HG03135 (cell line): ENCODE results near the gene PIAS3.
A peak's percentile ranks its signal among the peaks of the same experiment; 100 is the strongest.
"Not testable (repeated sequence)": the region's sequence is repeated elsewhere in the genome, so short reads cannot be mapped to it uniquely, and the experiment has no call there.

Experiments
- ATAC-seq: cut with Tn5 transposase; IDR thresholded peaks from one replicate; pipeline ENCODE4 v1.9.1; 2021; ENCODE audit warnings: mild to moderate bottlenecking, moderate library complexity; ENCODE audit not compliant: unreplicated experiment

Gene PIAS3

DNA sequence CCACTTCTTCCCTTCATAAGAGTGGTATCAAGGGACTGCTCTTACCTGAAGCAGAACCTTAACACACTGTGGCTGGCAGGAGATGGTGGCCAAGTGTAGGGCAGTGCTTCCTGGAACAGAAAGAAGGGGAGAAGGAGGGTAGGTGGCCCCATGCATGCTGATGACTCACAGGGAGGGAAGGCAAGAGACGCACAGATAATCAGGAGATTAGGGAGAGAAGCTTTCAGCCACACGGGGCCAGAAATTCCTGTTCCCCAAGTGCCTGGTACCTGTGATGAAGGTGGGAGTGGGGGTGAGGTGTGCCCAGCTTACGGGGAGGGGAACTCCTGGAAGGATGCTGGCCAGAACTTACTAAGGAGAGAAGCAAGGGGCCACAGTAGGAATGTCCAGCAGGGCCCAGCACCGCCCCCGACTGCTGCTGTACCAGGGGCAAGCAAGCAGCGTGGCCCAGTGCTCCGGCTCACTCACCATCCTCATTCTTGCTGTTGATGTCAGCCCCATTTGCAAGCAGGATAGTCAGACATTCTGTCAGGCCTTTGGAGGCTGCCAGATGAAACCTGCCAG, 19.1 kb upstream of the PIAS3 start:
- ATAC-seq: no peak

DNA sequence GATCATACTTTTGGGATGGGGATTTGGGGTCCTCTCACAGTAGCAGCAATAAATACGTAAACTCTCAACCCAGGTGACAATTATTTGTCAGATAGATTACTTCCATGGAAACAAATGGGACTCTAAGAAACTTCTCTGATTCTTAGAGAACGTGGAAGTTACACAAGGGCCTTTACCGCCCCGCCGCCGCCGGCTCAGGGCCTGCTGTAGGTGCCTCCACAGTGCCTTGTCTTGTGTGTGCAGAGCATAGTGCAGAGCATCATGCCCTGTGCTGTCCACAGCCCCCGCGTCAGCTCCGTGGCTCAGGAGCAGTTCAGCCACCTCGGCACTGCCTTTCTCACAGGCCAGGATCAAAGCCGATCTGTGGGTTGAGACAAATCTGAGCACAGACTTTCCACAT, 15.8 kb upstream of the PIAS3 start:
- no peak for ATAC-seq

DNA sequence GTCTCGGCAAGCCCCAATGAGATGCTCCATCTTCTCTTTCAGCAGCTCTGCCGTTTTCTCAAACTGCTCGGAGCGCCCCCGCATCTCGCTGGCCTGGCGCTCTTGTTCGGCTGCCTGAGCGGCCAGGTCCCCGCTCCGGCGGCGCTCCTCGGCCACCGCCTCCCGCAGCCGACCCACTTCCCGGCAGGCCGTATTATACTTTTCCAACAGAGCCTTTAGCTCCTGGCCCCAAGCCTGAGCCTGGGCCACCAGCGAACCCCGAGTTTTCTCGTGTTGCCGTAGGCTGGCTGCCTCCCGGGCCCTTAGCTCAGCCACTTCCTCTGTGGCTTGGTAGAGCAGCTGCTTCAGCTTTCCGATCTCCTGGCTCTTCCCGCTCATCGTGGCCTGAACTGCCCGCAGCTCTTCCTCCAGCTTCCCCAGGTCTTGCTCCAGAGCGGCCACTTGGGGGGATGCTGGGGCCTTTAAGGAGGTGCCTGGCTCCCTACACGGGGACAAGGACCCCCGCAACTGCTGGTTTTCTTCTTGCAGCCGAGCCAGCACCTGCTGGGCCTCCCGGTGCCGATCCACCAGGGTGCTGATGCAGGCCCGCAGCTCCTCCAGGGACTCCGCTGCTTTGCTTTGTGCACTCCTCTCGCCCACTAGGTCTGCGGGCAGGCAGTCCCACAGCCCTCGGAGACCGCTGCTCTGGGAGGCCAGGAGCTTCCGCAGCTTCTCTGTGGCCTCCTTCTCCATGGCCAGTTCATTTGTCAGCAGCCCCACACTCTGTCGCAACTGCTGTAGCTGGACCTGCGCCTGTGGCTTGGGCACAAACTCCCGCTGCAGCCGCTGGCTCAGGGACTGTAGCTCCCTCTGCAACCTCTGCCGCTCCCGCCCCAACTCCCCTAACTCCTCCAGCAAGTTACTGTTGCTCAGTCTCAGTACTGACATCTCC, 13.4 kb upstream of the PIAS3 start:
- ATAC-seq: no peak

DNA sequence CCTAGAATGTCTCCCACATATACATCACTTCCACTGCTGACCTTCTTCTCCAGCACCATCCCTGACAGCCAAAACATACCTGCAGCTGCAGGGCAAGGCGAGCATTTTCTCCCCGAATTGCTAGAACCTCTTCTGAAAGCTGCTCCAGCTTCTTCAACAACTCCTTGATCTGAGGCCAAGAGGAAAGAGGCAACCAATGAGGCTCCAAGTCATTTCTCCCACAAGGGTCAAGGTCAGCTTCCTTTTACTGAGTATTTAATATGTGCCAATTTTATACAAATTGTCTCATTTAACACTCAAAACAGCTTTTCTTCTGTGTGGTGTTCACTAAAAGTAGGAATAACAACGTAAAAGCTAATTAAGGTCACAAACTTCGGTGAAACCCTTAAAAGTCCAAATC, 9.4 kb upstream of the PIAS3 start:
- ATAC-seq: no peak

GRCh38 chr1:145863282-145864018, 4.6 kb upstream of the PIAS3 start:
- ATAC-seq: no peak

DNA sequence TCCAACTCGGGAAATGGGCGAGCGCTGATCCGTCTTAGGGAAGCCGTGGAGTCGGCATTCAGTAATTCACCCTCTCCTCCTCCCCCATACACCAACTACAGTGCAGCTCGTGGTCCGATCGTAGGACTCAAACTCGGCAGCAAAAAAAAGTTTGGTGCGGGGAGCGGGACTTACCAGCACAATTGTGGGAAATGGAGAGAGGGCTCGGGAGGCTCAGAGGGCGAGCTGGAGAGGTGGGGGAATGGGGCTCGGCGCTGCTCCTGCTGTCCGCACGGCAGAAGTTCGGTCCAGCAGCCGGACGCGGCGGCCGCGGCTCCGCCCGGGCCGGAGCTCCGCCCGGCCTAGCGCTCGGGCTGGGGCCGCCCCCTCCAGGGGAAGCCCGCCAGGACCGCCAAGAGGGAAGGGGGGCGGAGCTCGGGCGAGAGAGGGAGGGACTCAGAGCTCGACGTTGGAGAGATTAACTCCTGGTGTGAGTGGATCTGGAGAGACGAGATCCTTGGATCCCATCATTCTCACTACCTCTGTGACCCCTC, 676 bp upstream of the PIAS3 start:
- peak; percentile 74 for ATAC-seq

DNA sequence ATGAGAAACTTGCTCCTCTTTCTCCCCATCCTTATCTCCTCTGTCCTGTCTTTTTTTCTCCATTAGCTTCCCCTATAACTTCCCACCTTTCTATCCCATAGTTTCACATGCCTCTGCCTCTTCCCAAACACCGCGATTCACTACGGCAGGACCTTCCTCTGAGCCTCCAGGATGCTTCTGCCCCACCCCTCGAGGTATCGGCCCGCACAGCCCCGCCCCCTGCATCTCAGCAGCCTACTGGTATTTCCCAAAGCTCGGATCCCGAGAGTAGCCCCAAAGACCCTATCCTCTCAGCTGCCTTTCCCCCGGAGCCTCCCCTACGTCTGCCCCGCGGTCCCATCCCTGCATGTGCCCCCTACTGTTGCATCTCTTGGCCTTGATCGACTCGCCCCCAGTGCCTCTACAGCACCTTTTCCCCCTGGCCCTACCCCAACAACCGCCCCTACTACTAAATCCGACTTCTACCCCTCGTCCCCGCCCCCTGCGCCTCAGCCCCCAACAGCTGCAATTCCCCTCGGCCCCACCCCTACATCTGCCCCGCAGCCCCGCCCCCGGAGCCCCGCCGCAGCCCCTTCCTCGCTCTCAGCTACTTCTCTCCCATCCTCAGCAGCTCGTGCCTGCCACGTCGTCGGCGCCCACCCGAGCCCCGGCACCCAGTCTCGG, 512 bp downstream of the PIAS3 start:
- ATAC-seq: peak; percentile 9

- ATAC-seq: no peak
Observed at GRCh38 chr1:145857170-145857569, 1.7 kb downstream of the PIAS3 start.

- ATAC-seq: no peak
Observed at GRCh38 chr1:145855426-145855948, 3.4 kb downstream of the PIAS3 start.

- no peak for ATAC-seq
Observed at GRCh38 chr1:145849356-145850160, 9.3 kb downstream of the PIAS3 start.

DNA sequence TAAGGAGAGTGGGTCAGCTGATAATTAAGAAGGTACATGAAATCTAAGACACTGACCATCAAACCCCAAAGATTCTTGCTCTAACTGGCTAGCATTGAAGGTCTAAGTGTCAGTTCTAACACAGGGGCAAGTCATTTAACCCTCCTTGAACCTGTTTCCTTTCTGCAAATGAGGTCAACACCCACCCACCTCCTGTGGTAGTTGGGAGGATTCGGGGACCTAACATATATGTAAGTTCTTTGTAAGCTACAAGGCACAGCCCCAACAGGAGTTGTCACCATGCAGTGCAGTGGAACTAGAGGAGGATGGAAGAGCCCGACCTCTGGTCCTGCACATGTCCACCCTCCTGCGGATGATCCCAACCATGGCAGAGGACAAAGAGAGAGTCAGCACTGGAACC, 11.1 kb downstream of the PIAS3 start:
- ATAC-seq: no peak

DNA sequence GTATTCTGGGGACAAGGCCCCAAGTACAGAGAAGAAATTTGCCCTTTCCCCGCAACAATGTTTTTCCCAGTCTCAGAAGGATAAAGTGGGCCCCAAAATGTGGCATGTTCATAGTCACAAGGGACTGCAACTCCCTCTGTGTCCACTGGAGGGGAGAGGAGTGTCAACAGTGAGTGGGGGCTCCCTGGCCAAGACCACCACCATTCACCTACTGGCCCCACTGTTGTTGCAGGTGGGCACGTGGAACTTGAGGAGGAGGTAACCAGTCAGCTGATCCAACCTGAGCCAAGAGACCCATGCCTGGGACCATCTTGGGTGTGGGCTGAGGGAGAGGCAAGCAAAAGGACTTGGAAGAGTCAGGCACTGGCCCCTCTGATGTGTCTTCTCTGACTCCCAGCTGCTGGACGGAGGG, 12.7 kb downstream of the PIAS3 start:
- peak; percentile 32 for ATAC-seq

DNA sequence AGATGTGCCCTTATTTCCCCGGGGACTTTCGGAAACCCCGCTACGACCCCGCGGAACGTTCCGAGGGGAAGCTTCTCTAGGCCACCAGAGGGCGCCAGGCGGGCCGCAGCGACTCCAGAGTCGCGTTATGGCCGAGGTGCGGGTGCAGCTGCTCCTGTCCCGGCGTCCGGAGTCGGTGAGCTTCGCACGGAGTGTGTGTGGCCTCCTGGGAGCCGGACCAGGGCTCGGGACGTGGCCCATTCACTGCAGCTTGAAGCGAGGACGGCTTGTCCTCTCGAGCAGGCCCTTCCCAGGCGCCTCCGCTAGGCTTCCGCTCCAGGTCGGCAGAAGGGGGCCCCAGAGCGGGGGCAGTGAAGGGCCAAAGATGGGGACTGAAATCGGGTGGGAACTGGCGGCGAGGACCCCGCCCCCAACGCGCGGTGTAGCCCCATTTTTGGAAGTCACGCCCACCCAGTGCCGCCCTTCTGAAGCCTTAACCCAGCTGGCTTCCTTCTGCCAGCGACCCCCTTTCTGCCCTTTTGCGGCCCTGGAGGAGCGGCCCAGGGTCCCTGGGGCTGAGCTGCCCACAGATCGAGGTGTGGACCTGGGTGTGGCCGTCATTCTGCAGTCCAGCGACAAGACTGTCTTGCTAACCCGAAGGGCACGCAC, 13.2 kb downstream of the PIAS3 start, which contains the start of gene NUDT17:
Gene NUDT17 (plus strand): TSS at position 117 of the 648 bp plus-strand sequence. CDS start 11 bp downstream, at position 128.
- ATAC-seq: peak; percentile 54

GRCh38 chr1:145845144-145845513, 13.8 kb downstream of the PIAS3 start:
- peak; percentile 71 for ATAC-seq

GRCh38 chr1:145843031-145843430, 15.8 kb downstream of the PIAS3 start:
- ATAC-seq: no peak

GRCh38 chr1:145837656-145838055, 21.2 kb downstream of the PIAS3 start:
- ATAC-seq: no peak

DNA sequence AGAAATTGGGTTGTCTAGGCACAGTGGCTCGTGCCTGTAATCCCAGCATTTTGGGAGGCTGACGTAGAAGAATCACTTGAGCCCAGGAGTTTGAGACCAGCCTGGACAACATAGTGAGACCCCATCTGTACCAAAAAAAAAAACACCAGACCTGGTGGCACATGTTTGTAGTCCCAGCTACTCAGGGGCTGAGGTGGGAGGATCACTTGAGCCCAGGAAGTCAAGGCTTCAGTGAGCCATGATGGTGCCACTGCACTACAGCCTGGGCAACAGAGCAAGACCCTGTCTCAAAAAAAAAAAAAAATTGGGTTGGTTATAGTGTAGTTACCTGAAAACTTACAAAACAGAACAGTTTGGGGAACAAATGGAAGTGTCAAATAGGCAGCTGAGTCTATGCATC, 28.1 kb downstream of the PIAS3 start:
- not testable (repeated sequence) for ATAC-seq

- no peak for ATAC-seq
Observed at GRCh38 chr1:145828367-145829026, 30.4 kb downstream of the PIAS3 start.

DNA sequence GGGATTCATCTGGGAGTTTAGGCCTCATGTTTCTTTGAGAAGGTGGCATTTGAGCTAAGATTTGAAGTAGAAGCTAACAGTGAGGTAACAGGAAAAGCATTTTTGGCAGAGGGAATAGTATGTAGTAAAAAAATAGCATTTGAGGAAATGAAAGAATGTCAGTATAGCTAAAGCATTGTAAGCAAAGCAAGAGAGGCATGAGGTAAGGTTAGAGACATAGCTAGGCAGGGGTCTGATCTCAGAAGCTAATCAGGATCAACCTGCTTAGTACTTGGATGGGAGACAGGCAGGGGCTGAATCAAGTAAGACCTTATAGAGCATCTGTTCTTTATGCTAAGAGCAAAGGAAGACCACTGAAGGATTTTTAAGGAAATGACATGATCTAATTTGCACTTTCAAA, 30.9 kb downstream of the PIAS3 start:
- ATAC-seq: no peak
